Lung (tissue), 12 donors: ENCODE measurements around the gene SIK3. TPM values are rescaled to one million over a fixed set of nuclear protein-coding genes. Genes with fewer than 3 reads are reported as not detected.
A peak's percentile ranks its signal among the peaks of the same experiment; 100 is the strongest.
"Not testable (repeated sequence)": the region's sequence is repeated elsewhere in the genome, so short reads cannot be mapped to it uniquely, and the experiment has no call there.

Experiments used
- ATAC-seq: fragments of 200-7000 bp; cut with Tn5 transposase; one replicate; pipeline ENCODE4 v1.9.1; 2020; ENCODE audit warnings: moderate number of reproducible peaks; ENCODE audit not compliant: insufficient read depth, low FRiP score
- DNase-seq, 3 donors: peaks; one replicate each; pipeline ENCODE4 v3.0.0-alpha.2; 2013 to 2017
- H3K27ac ChIP-seq, 2 donors: one replicate each; pipeline ENCODE4 v1.5.1; 2013; ENCODE audit warnings: mild to moderate bottlenecking in 2 of 2, moderate library complexity in 2 of 2, control low read depth in 1 of 2, inconsistent platforms in 1 of 2, low read depth in 1 of 2, low read length in 1 of 2
- H3K27me3 ChIP-seq, 3 donors: one replicate each; pipeline ENCODE4 v1.5.1; 2013; ENCODE audit warnings: low read length in 2 of 3; ENCODE audit not compliant: control insufficient read depth in 3 of 3, insufficient read depth in 3 of 3
- H3K36me3 ChIP-seq, 4 donors: one replicate each; pipeline ENCODE4 v1.5.1; 2013; ENCODE audit warnings: low read length in 4 of 4, mild to moderate bottlenecking in 1 of 4, moderate library complexity in 1 of 4; ENCODE audit not compliant: control insufficient read depth in 4 of 4, insufficient read depth in 4 of 4
- H3K4me1 ChIP-seq, 5 donors: one replicate each; pipeline ENCODE4 v1.5.1; 2013; ENCODE audit warnings: low read length in 5 of 5, mild to moderate bottlenecking in 2 of 5, moderate library complexity in 1 of 5; ENCODE audit not compliant: control insufficient read depth in 5 of 5, insufficient read depth in 5 of 5
- H3K4me3 ChIP-seq: one replicate; pipeline ENCODE4 v1.5.1; 2013; ENCODE audit warnings: mild to moderate bottlenecking, control low read depth, moderate library complexity
- H3K9ac ChIP-seq, 2 donors: one replicate each; pipeline ENCODE4 v1.5.1; 2013; ENCODE audit warnings: low read length in 2 of 2, control low read depth in 1 of 2; ENCODE audit not compliant: insufficient read depth in 1 of 2
- H3K9me3 ChIP-seq, 4 donors: one replicate each; pipeline ENCODE4 v1.5.1; 2013; ENCODE audit warnings: low read length in 3 of 4, mild to moderate bottlenecking in 1 of 4, moderate library complexity in 1 of 4; ENCODE audit not compliant: control insufficient read depth in 4 of 4, insufficient read depth in 3 of 4
- CTCF ChIP-seq: IDR thresholded peaks from 2 replicates; pipeline ENCODE4 v1.5.1; 2012; ENCODE audit warnings: mild to moderate bottlenecking; ENCODE audit errors: control extremely low read depth, extremely low read depth
- WGBS, 2 donors: extraction: QIAGEN DNeasy Blood & Tissue Kit; methylation state at CpG; one replicate each; pipeline ENCODE4 v1.1.7; 2013; 5-methylcytosine and 5-hydroxymethylcytosine counted together
- polyA plus RNA-seq, 2 donors: library from polyadenylated mRNA; stranded (reverse); fragments of 200-250 nt; gene quantifications; one replicate each; pipeline ENCODE4 v1.2.1, GENCODE V29; 2013
- total RNA-seq, 2 donors: library from RNA; depleted of rRNA in 1 of 2; stranded (reverse); fragments of >200 nt in 1 of 2; gene quantifications; one replicate each; pipeline ENCODE4 v1.2.1, GENCODE V29; 2014 to 2021
- donor health status: control.
- donor health status: control.
- donor health status: Bipolar disorder and iron deficiency.
- donor health status: healthy.
- donor health status: DM: yes; HTN: yes; CAD: no.

The SIK3 gene
- total and polyA plus RNA-seq, 4 donors = 9.0 to 43.4 (median 29.6) TPM

- Histone ChIP-seq H3K27me3 (no peaks in the 10 kb centered on the region), H3K27ac (peak overlapping the region; percentile 47 to 88), H3K36me3 (no peaks in the 10 kb centered on the region), H3K4me3 (no peak overlapping the region), H3K4me1 (peaks cover 0 to 42% (median 13%) of the 10 kb centered on the region in 5 donors), H3K9ac (peak overlapping the region in 1 of 2 donors; percentile 34), H3K9me3 (no peaks in the 10 kb centered on the region)
- no peak for DNase-seq
- 16 to 29% methylated on average over 28 of the region's 28 CpGs for WGBS, 2 donors
- TF ChIP-seq CTCF = no peak
- no peak for ATAC-seq
These were observed 263.0 kb downstream of the SIK3 start for GRCh38 chr11:116835042-116835772.

- Histone ChIP-seq H3K27ac (peak overlapping the region in 1 of 2 donors; percentile 88), H3K4me1 (peaks cover 0 to 40% (median 15%) of the 10 kb centered on the region in 5 donors)
- WGBS, 2 donors = 71 to 77% methylated on average over 13 of the region's 13 CpGs
- H3K36me3 ChIP-seq, H3K9ac ChIP-seq, H3K9me3 ChIP-seq, H3K4me3 ChIP-seq, H3K27me3 ChIP-seq, ATAC-seq, DNase-seq: not testable (repeated sequence)
These were observed 263.6 kb downstream of the SIK3 start for GRCh38 chr11:116834535-116835041.

- no peak for ATAC-seq
- 94 to 96% methylated on average over 14 of the region's 14 CpGs for WGBS, 2 donors
- TF ChIP-seq CTCF = no peak
- Histone ChIP-seq H3K36me3 (no peaks in the 10 kb centered on the region), H3K9ac (no peak overlapping the region), H3K27me3 (no peaks in the 10 kb centered on the region), H3K4me3 (no peak overlapping the region), H3K4me1 (peaks cover 0 to 38% (median 19%) of the 10 kb centered on the region in 5 donors), H3K27ac (no peak overlapping the region), H3K9me3 (no peaks in the 10 kb centered on the region)
- no peak for DNase-seq
These were observed 264.3 kb downstream of the SIK3 start for GRCh38 chr11:116833816-116834534.

- Histone ChIP-seq H3K27ac (no peak overlapping the region), H3K4me3 (no peak overlapping the region), H3K4me1 (peaks cover 0 to 41% (median 22%) of the 10 kb centered on the region in 5 donors), H3K27me3 (no peaks in the 10 kb centered on the region), H3K9me3 (no peaks in the 10 kb centered on the region), H3K36me3 (no peaks in the 10 kb centered on the region), H3K9ac (no peak overlapping the region)
- DNase-seq (no peak), ATAC-seq (no peak)
- no peak for TF ChIP-seq CTCF
- WGBS, 2 donors = 96% methylated on average over 10 of the region's 10 CpGs
These were observed 264.8 kb downstream of the SIK3 start for GRCh38 chr11:116833491-116833815.
